Stimulated activated naive CD4-positive, alpha-beta T cell treated with Interleukin-2 at 50 U/mL for 16 hours (primary cell): ENCODE results near the gene SYT13.

Experiments used
- DNase-seq: peaks from one replicate; lab custom pipeline; 2025; lab: John Stamatoyannopoulos, UW

Gene SYT13

GRCh38 chr11:45246241-45246640 lies 39.9 kb downstream of the SYT13 start:
- no peak for DNase-seq

GRCh38 chr11:45245218-45246045 lies 40.7 kb downstream of the SYT13 start:
- DNase-seq: no peak

GRCh38 chr11:45243967-45244366 lies 42.2 kb downstream of the SYT13 start:
- DNase-seq: no peak

- DNase-seq: no peak
These were observed 46.4 kb downstream of the SYT13 start for GRCh38 chr11:45239733-45240132.

- no peak for DNase-seq
These were observed 47.4 kb downstream of the SYT13 start for GRCh38 chr11:45238724-45239123.

- no peak for DNase-seq
These were observed 48.3 kb downstream of the SYT13 start for GRCh38 chr11:45237711-45238315.

- DNase-seq: no peak
These were observed 51.7 kb downstream of the SYT13 start for GRCh38 chr11:45234306-45235006.

- DNase-seq: no peak
These were observed 52.4 kb downstream of the SYT13 start for GRCh38 chr11:45233804-45234170.

GRCh38 chr11:45233121-45233803 lies 52.9 kb downstream of the SYT13 start:
- DNase-seq: peak; percentile 43

GRCh38 chr11:45232341-45233080 lies 53.6 kb downstream of the SYT13 start:
- no peak for DNase-seq

- no peak for DNase-seq
These were observed 56.6 kb downstream of the SYT13 start for GRCh38 chr11:45229401-45230020.

- DNase-seq: no peak
These were observed 58.3 kb downstream of the SYT13 start for GRCh38 chr11:45227836-45228235.

GRCh38 chr11:45226901-45227300 lies 59.2 kb downstream of the SYT13 start:
- DNase-seq: no peak

GRCh38 chr11:45225961-45226871 lies 59.9 kb downstream of the SYT13 start:
- DNase-seq: no peak

- no peak for DNase-seq
These were observed 60.9 kb downstream of the SYT13 start for GRCh38 chr11:45225277-45225676.

- DNase-seq: no peak
These were observed 61.4 kb downstream of the SYT13 start for GRCh38 chr11:45224766-45225165.

GRCh38 chr11:45223496-45223895 lies 62.6 kb downstream of the SYT13 start:
- DNase-seq: no peak

GRCh38 chr11:45219411-45219810 lies 66.7 kb downstream of the SYT13 start:
- no peak for DNase-seq

- DNase-seq: no peak
These were observed 67.4 kb downstream of the SYT13 start for GRCh38 chr11:45218705-45219104.

- DNase-seq: no peak
These were observed 68.2 kb downstream of the SYT13 start for GRCh38 chr11:45217991-45218390.
